Calu3 (cell line): ENCODE data around the gene IFNA16. TPM values are rescaled to one million over a fixed set of nuclear protein-coding genes. Genes with fewer than 3 reads are reported as not detected.
"Not testable (repeated sequence)": the region's sequence is repeated elsewhere in the genome, so short reads cannot be mapped to it uniquely, and the experiment has no call there.

Source experiments
- BruUV-seq: library from RNA; stranded (reverse); fragments of 400-500 nt; replicated peaks from 2 replicates; lab custom pipeline; 2021; lab: Mats Ljungman, UMichigan
- CTCF ChIA-PET: fragments of 300-600 bp; sonication (Branson Sonifier 250); formaldehyde crosslinking; loops from one replicate; lab custom pipeline; 2022; ENCODE audit warnings: antibody characterized with exemption; lab: Charles Lee
- DNase-seq: peaks from one replicate; pipeline ENCODE4 v3.0.0; 2022
- H3K27ac Mint-ChIP-seq: one replicate; pipeline ENCODE4 v1.8.0; 2022; ENCODE audit warnings: mixed read lengths; ENCODE audit not compliant: unreplicated experiment
- H3K27me3 Mint-ChIP-seq: one replicate; pipeline ENCODE4 v1.8.0; 2022; ENCODE audit warnings: mixed read lengths; ENCODE audit not compliant: unreplicated experiment
- H3K36me3 Mint-ChIP-seq: one replicate; pipeline ENCODE4 v1.8.0; 2022; ENCODE audit warnings: mild to moderate bottlenecking, moderate library complexity, mixed read lengths; ENCODE audit not compliant: insufficient read depth, unreplicated experiment
- H3K4me1 Mint-ChIP-seq: one replicate; pipeline ENCODE4 v1.8.0; 2022; ENCODE audit warnings: mild to moderate bottlenecking, low read depth, mixed read lengths; ENCODE audit not compliant: unreplicated experiment
- H3K4me3 Mint-ChIP-seq: one replicate; pipeline ENCODE4 v1.8.0; 2022; ENCODE audit warnings: mild to moderate bottlenecking, low read depth, moderate library complexity, mixed read lengths; ENCODE audit not compliant: unreplicated experiment
- H3K9me3 Mint-ChIP-seq: one replicate; pipeline ENCODE4 v1.8.0; 2022; ENCODE audit warnings: low read depth, mixed read lengths; ENCODE audit not compliant: unreplicated experiment
- intact Hi-C: fragments of 100-400 bp; cut with micrococcal nuclease; formaldehyde crosslinking; loops from one replicate; pipeline ENCODE4 v1.10.0; 2022; ENCODE audit not compliant: unreplicated experiment
- total RNA-seq: library from RNA; stranded (reverse); gene quantifications from 2 replicates; pipeline ENCODE4 v1.2.3, GENCODE V29; 2022
- TF ChIP-seq, protein P1 (sequence below): fragments of 200-600 bp; IDR thresholded peaks from one replicate; pipeline ENCODE4 v1.8.0; 2022; ENCODE audit warnings: antibody characterized with exemption; ENCODE audit not compliant: unreplicated experiment

IFNA16 gene
- total RNA-seq, 1 experiment from 2014 or later, result not detected

- H3K9me3 Mint-ChIP-seq, H3K27me3 Mint-ChIP-seq, H3K4me3 Mint-ChIP-seq, DNase-seq, H3K36me3 Mint-ChIP-seq, H3K27ac Mint-ChIP-seq, CTCF ChIA-PET, intact Hi-C loops, H3K4me1 Mint-ChIP-seq, BruUV-seq: not testable (repeated sequence)
Measured at GRCh38 chr9:21210782-21211181, 6.3 kb downstream of the IFNA16 start.

DNA sequence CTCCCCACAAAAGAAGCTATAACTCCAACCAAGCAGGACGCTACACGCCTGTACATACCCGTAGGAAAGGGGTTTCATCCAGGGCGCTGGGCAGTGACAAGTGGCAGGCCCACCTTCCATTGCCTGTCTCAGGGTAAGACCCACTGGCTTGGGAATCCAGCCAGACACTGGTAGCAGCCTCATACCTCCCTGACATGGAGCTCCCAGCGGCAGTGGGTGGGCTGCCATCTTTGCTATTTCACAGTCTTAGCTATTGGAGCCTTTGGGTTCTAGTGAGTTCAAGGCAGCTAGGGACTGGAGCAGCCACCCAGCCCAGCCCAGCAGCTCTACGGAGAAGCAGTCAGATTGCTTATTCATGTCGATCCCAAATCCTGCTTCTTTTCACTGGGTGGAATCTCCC, 6.8 kb downstream of the IFNA16 start:
- no peak for DNase-seq
- H3K27me3 Mint-ChIP-seq, result no peaks in the 10 kb centered on the region
- H3K27ac Mint-ChIP-seq, result no peak overlapping the region
- H3K4me1 Mint-ChIP-seq, result no peaks in the 10 kb centered on the region
- TF ChIP-seq, protein P1, sequence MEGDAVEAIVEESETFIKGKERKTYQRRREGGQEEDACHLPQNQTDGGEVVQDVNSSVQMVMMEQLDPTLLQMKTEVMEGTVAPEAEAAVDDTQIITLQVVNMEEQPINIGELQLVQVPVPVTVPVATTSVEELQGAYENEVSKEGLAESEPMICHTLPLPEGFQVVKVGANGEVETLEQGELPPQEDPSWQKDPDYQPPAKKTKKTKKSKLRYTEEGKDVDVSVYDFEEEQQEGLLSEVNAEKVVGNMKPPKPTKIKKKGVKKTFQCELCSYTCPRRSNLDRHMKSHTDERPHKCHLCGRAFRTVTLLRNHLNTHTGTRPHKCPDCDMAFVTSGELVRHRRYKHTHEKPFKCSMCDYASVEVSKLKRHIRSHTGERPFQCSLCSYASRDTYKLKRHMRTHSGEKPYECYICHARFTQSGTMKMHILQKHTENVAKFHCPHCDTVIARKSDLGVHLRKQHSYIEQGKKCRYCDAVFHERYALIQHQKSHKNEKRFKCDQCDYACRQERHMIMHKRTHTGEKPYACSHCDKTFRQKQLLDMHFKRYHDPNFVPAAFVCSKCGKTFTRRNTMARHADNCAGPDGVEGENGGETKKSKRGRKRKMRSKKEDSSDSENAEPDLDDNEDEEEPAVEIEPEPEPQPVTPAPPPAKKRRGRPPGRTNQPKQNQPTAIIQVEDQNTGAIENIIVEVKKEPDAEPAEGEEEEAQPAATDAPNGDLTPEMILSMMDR, result no peak
- intact Hi-C loops, result no loop called here
- BruUV-seq, result no TSS peak
- no peak overlapping the region for H3K4me3 Mint-ChIP-seq
- CTCF ChIA-PET, result no interaction called here
- no peaks in the 10 kb centered on the region for H3K36me3 Mint-ChIP-seq
- no peaks in the 10 kb centered on the region for H3K9me3 Mint-ChIP-seq

DNA sequence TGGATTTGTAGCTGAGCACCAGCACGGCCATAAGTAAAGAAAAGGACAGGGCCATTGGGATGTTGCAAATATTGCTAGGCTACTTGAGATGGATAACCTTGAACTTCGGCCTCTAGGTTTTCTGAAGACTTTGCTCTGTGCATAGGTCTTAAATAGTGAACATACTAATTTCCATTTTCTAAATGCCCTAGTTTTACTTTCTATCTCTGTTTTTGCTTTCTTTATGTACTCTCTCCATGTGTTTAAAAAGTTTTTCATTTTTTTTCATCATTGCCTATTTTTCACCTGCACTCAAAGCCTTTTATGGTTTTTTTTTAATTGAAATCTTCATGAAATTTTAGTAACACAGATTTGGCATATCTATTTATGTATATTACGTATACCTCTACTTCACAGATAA, 10.1 kb downstream of the IFNA16 start, which contains the start of gene IFNA10:
Gene IFNA10, minus strand, starts transcription at position 101 of the 400 bp plus-strand sequence. Its CDS starts 46 bp downstream, at position 55.
- H3K27ac Mint-ChIP-seq, H3K27me3 Mint-ChIP-seq, BruUV-seq, H3K36me3 Mint-ChIP-seq, H3K4me3 Mint-ChIP-seq, CTCF ChIA-PET, intact Hi-C loops, H3K4me1 Mint-ChIP-seq, DNase-seq, H3K9me3 Mint-ChIP-seq: not testable (repeated sequence)

DNA sequence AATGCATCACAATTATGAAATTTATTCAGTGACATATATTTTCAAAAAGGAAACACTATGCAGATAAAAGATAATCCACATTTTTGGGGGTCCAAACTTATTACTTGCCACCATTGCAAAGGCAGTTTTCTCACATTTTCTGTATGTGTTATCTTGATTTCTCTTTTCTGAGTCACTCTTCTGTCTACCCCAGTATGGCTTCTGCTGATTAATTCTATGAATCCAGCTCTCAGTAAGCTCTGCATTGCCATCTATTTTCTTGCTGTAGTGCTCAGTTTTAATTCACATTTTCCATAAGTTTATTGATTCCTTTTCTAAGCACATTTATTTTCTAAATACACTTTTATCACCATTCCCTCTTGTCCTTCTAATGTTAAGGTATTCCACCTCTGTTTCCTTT, 11.9 kb downstream of the IFNA16 start:
- Mint-ChIP-seq H3K4me1 (no peaks in the 10 kb centered on the region), H3K9me3 (no peaks in the 10 kb centered on the region), H3K27me3 (no peaks in the 10 kb centered on the region), H3K27ac (no peak overlapping the region), H3K4me3 (no peak overlapping the region), H3K36me3 (no peaks in the 10 kb centered on the region)
- intact Hi-C loops, result no loop called here
- no peak for DNase-seq
- TF ChIP-seq, protein P1, result no peak
- no TSS peak for BruUV-seq
- CTCF ChIA-PET, result no interaction called here

- H3K4me1 Mint-ChIP-seq, DNase-seq, H3K27me3 Mint-ChIP-seq, intact Hi-C loops, BruUV-seq, CTCF ChIA-PET, H3K9me3 Mint-ChIP-seq, H3K36me3 Mint-ChIP-seq, H3K27ac Mint-ChIP-seq, H3K4me3 Mint-ChIP-seq: not testable (repeated sequence)
Measured at GRCh38 chr9:21202105-21202504, 15.0 kb downstream of the IFNA16 start, which contains the start of gene IFNA7. Gene IFNA7, minus strand, starts transcription at chr9:21202205. Its CDS starts 40 bp downstream, at chr9:21202165.
